Neural progenitor cell (in vitro differentiated cells): ENCODE results near the gene TBL1X. TPM values are rescaled to one million over a fixed set of nuclear protein-coding genes. Genes with fewer than 3 reads are reported as not detected.

Experiments used
- DNase-seq: peaks from one replicate; pipeline ENCODE4 v3.0.0-alpha.2; 2016; ENCODE audit warnings: low spot score
- H2AFZ ChIP-seq: fragments of 200-600 bp; sonication (generic); replicated peaks from 2 replicates; pipeline ENCODE4 v1.6.1; 2016; ENCODE audit warnings: antibody characterized with exemption
- H3F3A ChIP-seq: fragments of 200-600 bp; sonication (generic); 2 replicates; pipeline ENCODE4 v1.6.1; 2016; ENCODE audit warnings: antibody characterized with exemption, low read depth
- H3K27ac ChIP-seq: fragments of 200-600 bp; sonication (generic); 2 replicates; pipeline ENCODE4 v1.5.1; 2016; ENCODE audit warnings: mild to moderate bottlenecking
- H3K27me3 ChIP-seq: fragments of 200-600 bp; sonication (generic); 2 replicates; pipeline ENCODE4 v1.6.1; 2016; ENCODE audit warnings: mild to moderate bottlenecking, moderate library complexity
- H3K36me3 ChIP-seq: fragments of 200-600 bp; sonication (generic); 2 replicates; pipeline ENCODE4 v1.5.1; 2016
- H3K4me1 ChIP-seq: fragments of 200-600 bp; sonication (generic); 2 replicates; pipeline ENCODE4 v1.6.1; 2016; ENCODE audit warnings: mixed run types
- H3K4me2 ChIP-seq: fragments of 200-600 bp; sonication (generic); 2 replicates; pipeline ENCODE4 v1.6.1; 2016
- H3K4me3 ChIP-seq: fragments of 200-600 bp; sonication (generic); 2 replicates; pipeline ENCODE4 v1.5.1; 2016
- H3K79me2 ChIP-seq: fragments of 200-600 bp; sonication (generic); 2 replicates; pipeline ENCODE4 v1.6.1; 2016; ENCODE audit warnings: low read depth
- H3K9ac ChIP-seq: fragments of 200-600 bp; sonication (generic); 2 replicates; pipeline ENCODE4 v1.6.1; 2016
- H3K9me3 ChIP-seq: fragments of 200-600 bp; sonication (generic); 2 replicates; pipeline ENCODE4 v1.5.1; 2016; ENCODE audit warnings: low read depth
- H4K20me1 ChIP-seq: fragments of 200-600 bp; sonication (generic); 2 replicates; pipeline ENCODE4 v1.6.1; 2016; ENCODE audit warnings: low read depth
- H3K27ac Mint-ChIP-seq: 3 replicates; pipeline ENCODE4 v1.8.0; 2021; ENCODE audit warnings: mixed read lengths
- H3K27me3 Mint-ChIP-seq: 2 replicates; pipeline ENCODE4 v1.8.0; 2022; ENCODE audit warnings: low read depth, mild to moderate bottlenecking, inconsistent platforms, moderate library complexity, mixed read lengths; ENCODE audit not compliant: insufficient read depth
- H3K36me3 Mint-ChIP-seq: 3 replicates; pipeline ENCODE4 v1.8.0; 2021; ENCODE audit warnings: mixed read lengths
- H3K4me1 Mint-ChIP-seq: 3 replicates; pipeline ENCODE4 v1.8.0; 2021; ENCODE audit warnings: mixed read lengths
- H3K4me3 Mint-ChIP-seq: 3 replicates; pipeline ENCODE4 v1.8.0; 2021; ENCODE audit warnings: mild to moderate bottlenecking, moderate library complexity, mixed read lengths
- H3K9me3 Mint-ChIP-seq: 3 replicates; pipeline ENCODE4 v1.8.0; 2020; ENCODE audit warnings: mixed read lengths
- CTCF ChIP-seq: fragments of 200-600 bp; sonication (generic); IDR thresholded peaks from 2 replicates; pipeline ENCODE4 v1.5.1; 2017; ENCODE audit warnings: antibody characterized with exemption, mild to moderate bottlenecking
- EZH2 ChIP-seq: fragments of 200-600 bp; sonication (generic); IDR thresholded peaks from 2 replicates; pipeline ENCODE4 v1.6.1; 2017; ENCODE audit warnings: antibody characterized with exemption, mild to moderate bottlenecking, moderate library complexity
- EZH2phosphoT487 ChIP-seq: fragments of 200-600 bp; sonication (generic); IDR thresholded peaks from 2 replicates; pipeline ENCODE4 v1.6.1; 2017; ENCODE audit warnings: antibody characterized with exemption
- total RNA-seq: library from RNA; depleted of rRNA; stranded (reverse); fragments of >200 nt; gene quantifications from 2 replicates; pipeline ENCODE4 v1.2.3, GENCODE V29; 2015; ENCODE audit warnings: low replicate concordance

The TBL1X gene
- total RNA-seq, 1 donor from 2014 or later, result 35.7 TPM

GRCh38 chrX:9701790-9702189 lies 236.9 kb downstream of the TBL1X start:
- TF ChIP-seq CTCF, result no peak
- no peak for TF ChIP-seq EZH2phosphoT487
- TF ChIP-seq EZH2, result no peak
- no peak for DNase-seq

GRCh38 chrX:9703406-9703805 lies 238.5 kb downstream of the TBL1X start:
- H3K27me3 Mint-ChIP-seq, result peaks cover 8% of the 10 kb centered on the region
- H3K9me3 ChIP-seq, result no peaks in the 10 kb centered on the region
- no peak overlapping the region for H3K9ac ChIP-seq
- H3K36me3 ChIP-seq, result no peaks in the 10 kb centered on the region
- DNase-seq, result no peak
- H2AFZ ChIP-seq, result no peak overlapping the region
- H3K4me1 Mint-ChIP-seq, result peaks cover 2% of the 10 kb centered on the region
- H3K4me3 ChIP-seq, result no peak overlapping the region
- no peaks in the 10 kb centered on the region for H3K79me2 ChIP-seq
- H3K27ac Mint-ChIP-seq, result no peak overlapping the region
- H4K20me1 ChIP-seq, result no peaks in the 10 kb centered on the region
- H3K36me3 Mint-ChIP-seq, result peaks cover 67% of the 10 kb centered on the region
- TF ChIP-seq EZH2, result no peak
- no peak for TF ChIP-seq EZH2phosphoT487
- TF ChIP-seq CTCF, result no peak
- H3K4me3 Mint-ChIP-seq, result no peak overlapping the region
- no peak overlapping the region for H3K27ac ChIP-seq
- no peaks in the 10 kb centered on the region for H3K4me1 ChIP-seq
- H3K27me3 ChIP-seq, result no peaks in the 10 kb centered on the region
- H3K9me3 Mint-ChIP-seq, result peaks cover 33% of the 10 kb centered on the region
- no peaks in the 10 kb centered on the region for H3F3A ChIP-seq
- H3K4me2 ChIP-seq, result no peak overlapping the region

More at GRCh38 chrX:9701790-9702189, 236.9 kb downstream of the TBL1X start:
- Histone ChIP-seq H3K36me3 (no peaks in the 10 kb centered on the region), H2AFZ (no peak overlapping the region), H4K20me1 (no peaks in the 10 kb centered on the region), H3K9ac (no peak overlapping the region), H3K4me1 (no peaks in the 10 kb centered on the region), H3K27me3 (no peaks in the 10 kb centered on the region), H3K27ac (no peak overlapping the region), H3K79me2 (no peaks in the 10 kb centered on the region), H3K9me3 (no peaks in the 10 kb centered on the region), H3K4me2 (no peak overlapping the region), H3K4me3 (no peak overlapping the region), H3F3A (no peaks in the 10 kb centered on the region)
- peaks cover 66% of the 10 kb centered on the region for H3K36me3 Mint-ChIP-seq
- peaks cover 33% of the 10 kb centered on the region for H3K9me3 Mint-ChIP-seq
- H3K4me1 Mint-ChIP-seq, result no peaks in the 10 kb centered on the region
- H3K27ac Mint-ChIP-seq, result no peak overlapping the region
- peaks cover 8% of the 10 kb centered on the region for H3K27me3 Mint-ChIP-seq
- H3K4me3 Mint-ChIP-seq, result no peak overlapping the region

- Mint-ChIP-seq H3K27ac (no peak overlapping the region), H3K4me3 (no peak overlapping the region), H3K27me3 (peaks cover 8% of the 10 kb centered on the region), H3K4me1 (peaks cover 9% of the 10 kb centered on the region), H3K36me3 (peaks cover 64% of the 10 kb centered on the region), H3K9me3 (peaks cover 33% of the 10 kb centered on the region)
- no peaks in the 10 kb centered on the region for H3K27me3 ChIP-seq
- H3K4me1 ChIP-seq, result no peaks in the 10 kb centered on the region
- no peak overlapping the region for H2AFZ ChIP-seq
- no peak overlapping the region for H3K27ac ChIP-seq
- no peaks in the 10 kb centered on the region for H3K9me3 ChIP-seq
- no peaks in the 10 kb centered on the region for H3K36me3 ChIP-seq
- peaks cover 4% of the 10 kb centered on the region for H3F3A ChIP-seq
- no peak overlapping the region for H3K4me2 ChIP-seq
- DNase-seq, result no peak
- H3K4me3 ChIP-seq, result no peak overlapping the region
- no peaks in the 10 kb centered on the region for H4K20me1 ChIP-seq
- no peak overlapping the region for H3K9ac ChIP-seq
- TF ChIP-seq CTCF (no peak), EZH2 (no peak), EZH2phosphoT487 (no peak)
- H3K79me2 ChIP-seq, result no peaks in the 10 kb centered on the region
Observed at GRCh38 chrX:9704876-9705465, 240.1 kb downstream of the TBL1X start.
